ENCODE data around the gene LY6G6D.

The LY6G6D gene

GRCh38 chr6:31762878-31763618 is 47.9 kb downstream of the LY6G6D start:
- TF ChIP-seq CTCF (IDR thresholded peaks at IDR 0.05): no peak
- TF ChIP-seq ZFX (IDR thresholded peaks at IDR 0.05; ENCODE audit: borderline replicate concordance): no peak
- H3K27ac ChIP-seq: peak overlapping the region; percentile 23; the same call in 1 of the 2 replicates

GRCh38 chr6:31763619-31763940 is 48.4 kb downstream of the LY6G6D start:
- H3K27ac ChIP-seq: peak overlapping the region; percentile 23; the same call in 1 of the 2 replicates
- TF ChIP-seq CTCF (IDR thresholded peaks at IDR 0.05) (no peak), ZFX (IDR thresholded peaks at IDR 0.05; ENCODE audit: borderline replicate concordance) (no peak)

- TF ChIP-seq CTCF (IDR thresholded peaks at IDR 0.05) (no peak), ZFX (IDR thresholded peaks at IDR 0.05; ENCODE audit: borderline replicate concordance) (no peak)
- peak overlapping the region; percentile 23; the same call in 1 of the 2 replicates for H3K27ac ChIP-seq
These were observed 49.0 kb downstream of the LY6G6D start for GRCh38 chr6:31764198-31764597.

- no peak overlapping the region for H3K27ac ChIP-seq
- no peak for TF ChIP-seq ZFX (IDR thresholded peaks at IDR 0.05; ENCODE audit: borderline replicate concordance)
- TF ChIP-seq CTCF (IDR thresholded peaks at IDR 0.05): no peak
These were observed 50.4 kb downstream of the LY6G6D start for GRCh38 chr6:31765559-31765909.

GRCh38 chr6:31765910-31766794 is 51.0 kb downstream of the LY6G6D start:
- H3K27ac ChIP-seq: no peak overlapping the region
- no peak for TF ChIP-seq ZFX (IDR thresholded peaks at IDR 0.05; ENCODE audit: borderline replicate concordance)
- TF ChIP-seq CTCF (IDR thresholded peaks at IDR 0.05): no peak

- TF ChIP-seq ZFX (IDR thresholded peaks at IDR 0.05; ENCODE audit: borderline replicate concordance) (no peak), CTCF (IDR thresholded peaks at IDR 0.05) (no peak)
These were observed 52.0 kb downstream of the LY6G6D start for GRCh38 chr6:31767096-31767645.

More at GRCh38 chr6:31767096-31767645, 52.0 kb downstream of the LY6G6D start:
- H3K27ac ChIP-seq: no peak overlapping the region

All from 22Rv1 (cell line).